ENCODE measurements around the gene ABCC4.

Gene ABCC4

GRCh38 chr13:95033890-95034289, 267.4 kb downstream of the ABCC4 start:
- DNase-seq, result no peak

- no peak for DNase-seq
Observed at GRCh38 chr13:95032121-95032520, 269.1 kb downstream of the ABCC4 start.

GRCh38 chr13:95030821-95031343, 270.4 kb downstream of the ABCC4 start:
- no peak for DNase-seq

GRCh38 chr13:95027638-95028037, 273.6 kb downstream of the ABCC4 start:
- DNase-seq, result no peak

GRCh38 chr13:95025116-95025515, 276.1 kb downstream of the ABCC4 start:
- no peak for DNase-seq

- no peak for DNase-seq
Observed at GRCh38 chr13:95023405-95023804, 277.8 kb downstream of the ABCC4 start.

GRCh38 chr13:95020298-95020987, 280.8 kb downstream of the ABCC4 start:
- no peak for DNase-seq

- no peak for DNase-seq
Observed at GRCh38 chr13:95019886-95020285, 281.4 kb downstream of the ABCC4 start.

GRCh38 chr13:95007322-95007721, 293.9 kb downstream of the ABCC4 start:
- DNase-seq, result no peak

GRCh38 chr13:95005300-95005699, 296.0 kb downstream of the ABCC4 start:
- no peak for DNase-seq

GRCh38 chr13:95003019-95003813, 298.0 kb downstream of the ABCC4 start:
- no peak for DNase-seq

- DNase-seq, result no peak
Observed at GRCh38 chr13:95002126-95002525, 299.1 kb downstream of the ABCC4 start.

- no peak for DNase-seq
Observed at GRCh38 chr13:94999871-95000270, 301.4 kb downstream of the ABCC4 start.

- DNase-seq, result no peak
Observed at GRCh38 chr13:94997126-94997525, 304.1 kb downstream of the ABCC4 start.

- no peak for DNase-seq
Observed at GRCh38 chr13:94996445-94996844, 304.8 kb downstream of the ABCC4 start.

GRCh38 chr13:94994506-94994905, 306.7 kb downstream of the ABCC4 start:
- DNase-seq, result no peak

GRCh38 chr13:94993616-94994015, 307.6 kb downstream of the ABCC4 start:
- DNase-seq, result no peak

- DNase-seq, result no peak
Observed at GRCh38 chr13:94992036-94992960, 309.0 kb downstream of the ABCC4 start.

GRCh38 chr13:94988654-94989053, 312.6 kb downstream of the ABCC4 start:
- no peak for DNase-seq

GRCh38 chr13:94987869-94988268, 313.4 kb downstream of the ABCC4 start:
- no peak for DNase-seq

- DNase-seq, result no peak
Observed at GRCh38 chr13:94987081-94987480, 314.2 kb downstream of the ABCC4 start.

GRCh38 chr13:94984958-94985357, 316.3 kb downstream of the ABCC4 start:
- no peak for DNase-seq

GRCh38 chr13:94978516-94978915, 322.7 kb downstream of the ABCC4 start:
- no peak for DNase-seq
